ENCODE data around the gene EHBP1L1.

The EHBP1L1 gene

DNA sequence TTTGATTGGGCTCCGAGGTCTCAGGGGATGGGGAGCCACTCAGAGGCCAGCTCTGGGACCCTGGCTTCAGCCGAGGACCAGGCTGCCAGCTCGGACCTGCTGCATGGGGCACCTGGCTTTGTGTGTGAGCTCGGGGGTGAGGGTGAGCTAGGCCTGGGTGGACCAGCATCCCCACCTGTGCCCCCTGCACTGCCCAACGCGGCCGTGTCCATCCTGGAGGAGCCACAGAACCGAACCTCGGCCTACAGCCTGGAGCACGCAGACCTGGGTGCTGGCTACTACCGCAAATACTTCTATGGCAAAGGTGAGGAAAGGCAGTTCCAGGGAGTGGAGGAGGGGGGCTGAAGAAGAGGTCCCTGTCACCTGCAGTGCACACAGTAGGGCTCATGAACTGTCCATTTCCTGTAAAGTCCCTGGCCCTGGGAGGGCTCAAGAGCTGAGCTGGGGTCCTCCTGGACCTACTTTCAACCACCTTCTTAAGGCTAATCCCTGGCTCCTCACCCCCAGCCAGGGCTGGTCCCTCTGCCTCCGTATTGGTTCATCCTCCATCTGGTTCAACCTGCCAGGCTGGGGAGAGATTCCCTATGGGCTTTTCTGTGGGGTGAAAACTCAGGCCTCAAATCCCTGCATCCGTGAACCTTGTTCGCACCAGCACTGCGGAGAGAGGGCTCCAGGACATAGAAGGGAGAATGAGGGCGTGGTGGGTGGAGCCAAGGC is 65.6 kb downstream of the EHBP1L1 start:
- Histone ChIP-seq H3K9ac (ENCODE audit: low read depth, low read length) (no peak overlapping the region), H3K4me3 (ENCODE audit: low read depth, low read length) (peak overlapping the region; percentile 63), H3K4me1 (ENCODE audit: control insufficient read depth, insufficient read depth, low read length) (peaks cover 26% of the 10 kb centered on the region)

More for the DNA sequence above, 65.6 kb downstream of the EHBP1L1 start:
- H3K27ac ChIP-seq (ENCODE audit: low read depth, low read length), result no peak overlapping the region
- no peaks in the 10 kb centered on the region for H3K27me3 ChIP-seq (ENCODE audit: control insufficient read depth, insufficient read depth, low read length)
- peaks cover 6% of the 10 kb centered on the region for H3K36me3 ChIP-seq (ENCODE audit: control insufficient read depth, insufficient read depth, low read length)
- H3K9me3 ChIP-seq (ENCODE audit: control insufficient read depth, insufficient read depth, low read length), result no peaks in the 10 kb centered on the region
